Osteoblast (primary cell): ENCODE data around the gene COA8. TPM values are rescaled to one million over a fixed set of nuclear protein-coding genes. Genes with fewer than 3 reads are reported as not detected.

ENCODE experiments used
- DNase-seq: peaks from one replicate; pipeline ENCODE4 v3.0.0; 2011; ENCODE audit warnings: low spot score, mixed read lengths; ENCODE audit not compliant: insufficient read length; ENCODE audit errors: missing footprints
- H2AFZ ChIP-seq: 2 replicates; pipeline ENCODE4 v1.6.0; 2011; ENCODE audit warnings: mild to moderate bottlenecking, low read length
- H3K27ac ChIP-seq: 2 replicates; pipeline ENCODE4 v1.5.1; 2011; ENCODE audit warnings: mild to moderate bottlenecking, low read depth, low read length, moderate library complexity
- H3K27me3 ChIP-seq: 2 replicates; pipeline ENCODE4 v1.6.0; 2012; ENCODE audit warnings: mild to moderate bottlenecking, control low read depth, inconsistent platforms, low read length, moderate library complexity; ENCODE audit not compliant: insufficient read depth
- H3K36me3 ChIP-seq: 2 replicates; pipeline ENCODE4 v1.5.1; 2011; ENCODE audit warnings: mild to moderate bottlenecking, low read length, control low read depth, moderate library complexity; ENCODE audit not compliant: insufficient read depth
- H3K4me1 ChIP-seq: 2 replicates; pipeline ENCODE4 v1.5.1; 2011; ENCODE audit warnings: mild to moderate bottlenecking, low read length, control low read depth, moderate library complexity; ENCODE audit not compliant: insufficient read depth
- H3K4me2 ChIP-seq: 2 replicates; pipeline ENCODE4 v1.6.0; 2011; ENCODE audit warnings: mild to moderate bottlenecking, low read length; ENCODE audit not compliant: insufficient read depth
- H3K4me3 ChIP-seq: fragments of 200-600 bp; sonication (generic); 3 replicates; pipeline ENCODE4 v1.5.1; 2012; ENCODE audit warnings: mild to moderate bottlenecking, low read length, inconsistent platforms; ENCODE audit not compliant: insufficient read depth
- H3K79me2 ChIP-seq: 2 replicates; pipeline ENCODE4 v1.6.0; 2012; ENCODE audit warnings: mild to moderate bottlenecking, low read length, control low read depth, inconsistent platforms; ENCODE audit not compliant: insufficient read depth
- H3K9me3 ChIP-seq: 2 replicates; pipeline ENCODE4 v1.5.1; 2011; ENCODE audit warnings: low read depth, low read length, control low read depth
- H4K20me1 ChIP-seq: 2 replicates; pipeline ENCODE4 v1.6.0; 2012; ENCODE audit warnings: mild to moderate bottlenecking, low read length, control low read depth; ENCODE audit not compliant: insufficient read depth
- small RNA-seq: library from RNA; depleted of rRNA; stranded (forward); fragments of <200 nt; gene quantifications from one replicate; pipeline ENCODE3, GENCODE V24; 2012
- total RNA-seq: library from RNA; depleted of rRNA; stranded (reverse); fragments of >200 nt; gene quantifications from 2 replicates; pipeline ENCODE4 v1.2.3, GENCODE V29; 2012
- TF ChIP-seq, protein P1 (sequence below): IDR thresholded peaks from 2 replicates; pipeline ENCODE4 v1.5.1; 2011; ENCODE audit warnings: mild to moderate bottlenecking, low read depth, low read length, moderate library complexity; ENCODE audit errors: extremely low read depth

COA8 gene
- total RNA-seq, 1 donor: 24.6 TPM

DNA sequence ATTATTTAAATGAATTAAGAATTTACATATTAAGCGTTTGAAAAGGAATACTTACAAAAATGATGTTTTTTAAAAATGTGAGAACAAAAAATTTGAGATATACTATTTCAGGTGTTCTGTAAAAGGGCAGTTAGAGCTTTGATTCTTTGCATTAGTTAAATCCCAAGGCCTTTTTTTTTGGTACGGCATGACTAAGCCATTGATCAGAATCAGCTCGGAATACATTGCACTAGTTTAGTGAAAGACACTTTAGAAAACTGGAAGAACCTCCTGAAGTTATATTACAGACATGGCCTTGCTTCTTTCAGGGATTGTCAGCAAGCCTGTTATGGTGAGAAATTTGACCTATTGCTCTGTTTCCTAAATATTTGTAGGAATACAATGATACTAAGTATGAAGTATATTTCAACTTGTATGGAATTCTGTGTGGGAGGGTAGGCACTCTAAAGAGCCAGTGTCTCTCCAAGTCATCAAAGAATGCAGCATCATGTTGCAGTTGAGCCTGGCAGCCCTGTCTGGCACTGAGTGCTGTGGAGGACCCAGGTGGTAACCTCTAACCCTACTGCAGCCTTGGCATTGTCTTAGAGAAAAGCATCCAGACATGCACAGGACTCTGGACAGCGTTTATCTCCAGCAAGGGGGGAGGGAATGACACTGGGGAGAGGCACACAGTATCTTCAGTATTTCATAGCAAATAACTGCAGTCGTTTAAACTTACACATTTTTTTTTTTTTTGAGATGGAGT, 67.8 kb downstream of the COA8 start:
- Histone ChIP-seq H3K27ac (peak overlapping the region; percentile 93), H3K27me3 (no peaks in the 10 kb centered on the region), H3K79me2 (peaks cover 67% of the 10 kb centered on the region), H4K20me1 (peaks cover 49% of the 10 kb centered on the region), H3K9me3 (no peaks in the 10 kb centered on the region), H2AFZ (no peak overlapping the region), H3K4me3 (peak overlapping the region; percentile 81), H3K4me1 (peaks cover 31% of the 10 kb centered on the region), H3K36me3 (peaks cover 17% of the 10 kb centered on the region), H3K4me2 (peak overlapping the region; percentile 86)
- TF ChIP-seq, protein P1, sequence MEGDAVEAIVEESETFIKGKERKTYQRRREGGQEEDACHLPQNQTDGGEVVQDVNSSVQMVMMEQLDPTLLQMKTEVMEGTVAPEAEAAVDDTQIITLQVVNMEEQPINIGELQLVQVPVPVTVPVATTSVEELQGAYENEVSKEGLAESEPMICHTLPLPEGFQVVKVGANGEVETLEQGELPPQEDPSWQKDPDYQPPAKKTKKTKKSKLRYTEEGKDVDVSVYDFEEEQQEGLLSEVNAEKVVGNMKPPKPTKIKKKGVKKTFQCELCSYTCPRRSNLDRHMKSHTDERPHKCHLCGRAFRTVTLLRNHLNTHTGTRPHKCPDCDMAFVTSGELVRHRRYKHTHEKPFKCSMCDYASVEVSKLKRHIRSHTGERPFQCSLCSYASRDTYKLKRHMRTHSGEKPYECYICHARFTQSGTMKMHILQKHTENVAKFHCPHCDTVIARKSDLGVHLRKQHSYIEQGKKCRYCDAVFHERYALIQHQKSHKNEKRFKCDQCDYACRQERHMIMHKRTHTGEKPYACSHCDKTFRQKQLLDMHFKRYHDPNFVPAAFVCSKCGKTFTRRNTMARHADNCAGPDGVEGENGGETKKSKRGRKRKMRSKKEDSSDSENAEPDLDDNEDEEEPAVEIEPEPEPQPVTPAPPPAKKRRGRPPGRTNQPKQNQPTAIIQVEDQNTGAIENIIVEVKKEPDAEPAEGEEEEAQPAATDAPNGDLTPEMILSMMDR: no peak
- DNase-seq: peak; percentile 91

DNA sequence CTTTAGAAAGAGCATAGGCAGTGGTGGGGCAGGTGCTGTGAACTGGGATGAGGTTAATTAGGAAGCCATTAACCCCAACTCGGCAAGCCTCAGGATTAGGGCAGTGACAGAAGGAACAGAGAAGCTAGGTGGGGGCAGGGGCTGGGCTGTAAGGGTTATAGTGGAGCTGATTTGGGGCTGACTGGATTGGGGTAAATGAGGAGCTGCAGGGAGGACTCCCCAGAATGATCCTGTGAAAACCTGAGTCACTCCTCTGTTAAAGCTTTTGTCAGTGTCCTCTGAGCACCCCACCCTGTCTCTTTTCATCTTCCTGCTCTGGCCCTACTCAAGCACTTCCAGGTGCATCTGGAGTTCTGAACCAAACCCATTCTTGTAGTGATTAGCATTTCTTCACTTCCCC, 70.6 kb downstream of the COA8 start:
- H3K4me3 ChIP-seq: no peak overlapping the region
- TF ChIP-seq, protein P1: no peak
- H3K27ac ChIP-seq: no peak overlapping the region
- H3K4me2 ChIP-seq: no peak overlapping the region
- peaks cover 96% of the 10 kb centered on the region for H3K79me2 ChIP-seq
- H3K9me3 ChIP-seq: no peaks in the 10 kb centered on the region
- H4K20me1 ChIP-seq: peaks cover 74% of the 10 kb centered on the region
- H2AFZ ChIP-seq: no peak overlapping the region
- H3K36me3 ChIP-seq: peaks cover 17% of the 10 kb centered on the region
- no peaks in the 10 kb centered on the region for H3K27me3 ChIP-seq
- DNase-seq: no peak
- peaks cover 28% of the 10 kb centered on the region for H3K4me1 ChIP-seq

DNA sequence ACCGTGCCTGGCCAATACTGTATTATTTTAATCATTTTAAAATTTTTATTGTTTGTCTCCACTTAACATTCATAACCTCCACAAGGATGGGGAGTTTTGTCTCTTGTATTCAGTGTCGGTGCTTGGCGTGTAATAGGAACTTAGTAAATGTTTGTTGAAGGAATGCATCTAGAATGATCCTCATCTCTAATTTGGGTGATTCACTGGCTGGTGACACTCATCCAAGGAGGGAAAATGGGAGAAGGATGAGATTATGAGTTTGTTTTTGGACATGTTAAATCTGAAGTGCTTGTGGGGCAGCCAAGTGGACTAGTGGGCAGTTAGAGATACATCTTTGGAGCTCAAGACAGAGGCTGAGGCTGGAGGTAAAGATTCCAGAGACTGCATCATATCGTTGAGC, 71.4 kb downstream of the COA8 start:
- Histone ChIP-seq H3K27ac (peak overlapping the region; percentile 19), H3K4me2 (peak overlapping the region; percentile 27), H4K20me1 (peaks cover 80% of the 10 kb centered on the region), H3K4me3 (no peak overlapping the region), H3K4me1 (peaks cover 28% of the 10 kb centered on the region), H3K36me3 (peaks cover 17% of the 10 kb centered on the region), H3K79me2 (peaks cover 98% of the 10 kb centered on the region), H2AFZ (no peak overlapping the region), H3K9me3 (no peaks in the 10 kb centered on the region), H3K27me3 (no peaks in the 10 kb centered on the region)
- TF ChIP-seq, protein P1: no peak
- peak; percentile 93 for DNase-seq

DNA sequence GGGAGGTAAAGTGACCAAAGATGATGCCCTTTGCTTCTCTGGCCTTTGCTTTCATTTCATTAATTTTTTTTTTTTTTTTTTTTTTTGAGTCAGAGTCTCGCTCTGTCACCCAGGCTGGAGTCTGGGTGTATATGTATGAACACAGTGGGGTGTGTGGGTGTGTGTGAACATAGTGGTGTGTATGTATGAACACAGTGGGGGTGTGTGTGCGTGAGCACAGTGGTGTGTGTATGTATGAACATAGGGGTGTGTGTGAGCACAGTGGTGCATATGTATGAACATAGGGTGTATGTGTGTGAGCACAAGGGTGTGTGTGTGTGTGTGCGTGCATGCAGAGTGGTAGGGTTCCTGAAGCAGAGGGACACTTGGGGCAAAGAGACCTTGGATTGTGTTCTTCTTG, 75.8 kb downstream of the COA8 start:
- Histone ChIP-seq H3K79me2 (peaks cover 98% of the 10 kb centered on the region), H3K4me2 (no peak overlapping the region), H4K20me1 (peaks cover 86% of the 10 kb centered on the region), H3K4me3 (no peak overlapping the region), H2AFZ (no peak overlapping the region), H3K4me1 (peaks cover 28% of the 10 kb centered on the region), H3K9me3 (no peaks in the 10 kb centered on the region), H3K36me3 (peaks cover 8% of the 10 kb centered on the region), H3K27ac (peak overlapping the region; percentile 15), H3K27me3 (no peaks in the 10 kb centered on the region)
- TF ChIP-seq, protein P1: no peak
- no peak for DNase-seq

Small RNA genes lying within 50 kb of the gene (small RNA-seq; reads per million reads assigned to genes)
- gene RNU4-68P: not detected
- gene RNU7-160P: not detected

Other genes with a start within 250 kb of the COA8 start
- gene EIF5, start 228.7 kb upstream of the COA8 start, total RNA-seq: 197 and 221 TPM in 2 replicates
- 101 and 108 TPM in 2 replicates for gene MARK3, start 177.5 kb upstream of the COA8 start, total RNA-seq
- 5.1 and 8.3 TPM in 2 replicates for gene CKB, start 40.1 kb upstream of the COA8 start, total RNA-seq
- 9.0 and 10.6 TPM in 2 replicates for gene TRMT61A, start 33.8 kb upstream of the COA8 start, total RNA-seq
- gene BAG5, start 303 bp upstream of the COA8 start, total RNA-seq: 28.6 and 30.8 TPM in 2 replicates
- 198 and 205 TPM in 2 replicates for gene KLC1, start 66.3 kb downstream of the COA8 start, total RNA-seq
- gene XRCC3, start 152.5 kb downstream of the COA8 start, total RNA-seq: 4.3 and 5.0 TPM in 2 replicates
- gene ZFYVE21, start 152.8 kb downstream of the COA8 start, total RNA-seq: 36.9 and 39.8 TPM in 2 replicates